ENCODE measurements around the gene SV2C.
"Not testable (repeated sequence)": the region's sequence is repeated elsewhere in the genome, so short reads cannot be mapped to it uniquely, and the experiment has no call there.

Gene SV2C

DNA sequence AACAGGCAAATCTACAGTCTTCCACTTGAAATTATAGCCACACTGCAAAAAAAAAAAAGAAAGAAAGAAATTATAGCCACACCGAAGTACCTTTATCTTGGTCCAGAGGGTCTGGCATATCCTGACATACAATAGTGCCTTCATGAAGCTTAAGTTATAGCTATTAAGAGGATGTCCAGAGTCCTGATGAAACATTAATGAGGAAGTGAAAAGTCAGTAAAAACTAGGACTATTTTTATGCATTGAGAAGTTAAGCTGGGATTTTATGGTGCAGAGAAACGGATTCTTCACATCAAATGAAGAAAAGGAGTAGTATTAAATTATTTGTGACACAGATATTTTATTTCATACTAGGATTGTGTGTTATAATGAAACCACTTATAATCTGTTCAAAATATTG, 123.9 kb downstream of the SV2C start:
- no peak for DNase-seq

DNA sequence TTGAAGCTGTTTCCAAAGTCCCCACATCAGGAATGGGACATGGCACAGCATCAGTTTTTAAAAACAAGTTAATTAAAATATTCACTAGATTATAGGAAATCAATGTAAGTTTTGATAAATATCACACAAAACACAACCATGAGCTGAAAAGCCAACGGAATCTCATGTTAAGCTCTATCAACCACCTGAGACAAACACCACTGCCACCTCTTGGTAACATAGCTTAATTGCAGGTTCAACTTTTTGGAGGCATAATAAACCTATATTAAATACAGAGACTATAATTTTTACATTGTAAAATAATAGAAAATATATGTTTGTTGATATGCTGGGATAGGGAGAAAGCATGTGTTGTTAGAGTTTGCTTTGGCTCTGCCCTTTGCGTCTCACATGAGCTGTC, 126.1 kb downstream of the SV2C start:
- DNase-seq = no peak

- no peak for DNase-seq
Measured at GRCh38 chr5:76210946-76211345, 127.8 kb downstream of the SV2C start.

GRCh38 chr5:76213858-76214257, 130.7 kb downstream of the SV2C start:
- no peak for DNase-seq

- no peak for DNase-seq
Measured at GRCh38 chr5:76216748-76217147, 133.6 kb downstream of the SV2C start.

- DNase-seq = no peak
Measured at GRCh38 chr5:76219636-76220035, 136.5 kb downstream of the SV2C start.

DNA sequence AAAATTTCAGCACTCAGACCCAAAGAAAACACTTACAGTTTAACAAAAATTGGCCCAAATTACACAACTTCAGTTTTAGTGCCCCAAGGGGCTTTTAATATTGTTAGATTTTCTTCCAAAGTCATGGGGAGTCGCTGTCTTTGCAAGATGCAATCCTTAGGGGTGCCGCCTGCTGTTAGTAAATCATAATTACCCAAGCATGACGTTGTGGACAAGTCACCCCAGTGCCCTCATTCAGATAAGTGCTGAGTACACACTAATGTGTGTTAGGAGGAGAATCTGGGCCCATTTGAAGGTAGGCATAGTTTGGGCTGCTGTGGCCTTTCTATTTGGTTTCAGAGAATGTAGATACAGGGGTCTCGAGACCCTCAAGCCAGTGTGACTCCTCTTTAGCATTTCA, 138.1 kb downstream of the SV2C start:
- DNase-seq = no peak

DNA sequence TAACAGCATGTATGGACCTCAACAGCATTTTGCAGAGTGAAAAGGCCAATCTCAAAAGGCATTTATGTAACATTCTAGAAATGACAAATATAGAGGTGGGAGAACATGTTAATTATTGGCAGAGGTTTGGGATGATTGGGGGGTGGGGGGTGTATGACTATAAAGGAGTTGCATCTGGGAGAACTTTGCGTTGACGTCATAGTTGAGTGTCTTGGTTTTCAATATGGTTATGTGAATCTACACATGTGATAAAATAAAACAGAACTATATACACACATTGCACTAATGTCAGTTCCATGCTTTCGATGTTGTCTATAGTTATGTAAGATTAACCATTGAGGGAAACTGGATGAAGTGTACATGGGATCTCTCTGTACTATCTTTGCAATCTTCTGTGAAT, 139.1 kb downstream of the SV2C start:
- DNase-seq = no peak

DNA sequence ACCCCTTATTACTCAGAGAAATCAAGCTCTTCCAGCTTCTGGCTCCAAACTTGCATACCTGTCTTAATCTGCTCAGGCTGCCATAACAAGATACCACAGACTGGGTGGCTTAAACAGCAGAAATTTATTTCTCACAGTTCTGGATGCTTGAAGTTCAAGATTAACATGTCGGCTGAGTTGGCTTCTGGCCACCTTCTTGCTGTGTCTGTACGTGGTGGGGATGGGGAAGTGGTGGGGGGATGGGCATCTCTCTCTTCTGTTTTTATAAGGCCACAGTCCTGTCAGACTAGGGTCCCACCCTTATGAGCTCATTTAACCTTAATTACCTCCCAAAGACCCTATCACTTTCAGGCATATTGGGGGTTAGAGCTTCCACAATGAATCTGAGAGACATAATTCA, 140.5 kb downstream of the SV2C start:
- DNase-seq = no peak

- DNase-seq = no peak
Measured at GRCh38 chr5:76224898-76225297, 141.7 kb downstream of the SV2C start.

- DNase-seq = no peak
Measured at GRCh38 chr5:76225336-76225735, 142.2 kb downstream of the SV2C start.

DNA sequence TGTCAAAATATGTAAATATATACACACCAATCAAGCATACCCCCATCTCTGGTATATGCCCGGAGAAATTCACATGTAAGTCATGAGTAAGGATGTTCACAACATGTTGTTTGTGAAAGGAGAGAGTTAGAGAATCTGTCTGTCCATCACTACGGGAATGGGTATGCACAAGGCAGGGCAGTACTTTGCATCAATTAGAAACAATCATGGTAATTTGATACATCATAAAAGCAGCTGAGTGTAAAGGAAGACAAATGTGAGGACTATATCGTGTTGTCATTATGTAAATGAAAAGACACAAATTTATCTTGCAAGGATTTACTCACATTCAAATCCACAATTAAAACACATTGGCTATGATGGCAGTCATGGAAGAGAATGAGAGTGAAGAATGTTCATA, 146.7 kb downstream of the SV2C start:
- no peak for DNase-seq

DNA sequence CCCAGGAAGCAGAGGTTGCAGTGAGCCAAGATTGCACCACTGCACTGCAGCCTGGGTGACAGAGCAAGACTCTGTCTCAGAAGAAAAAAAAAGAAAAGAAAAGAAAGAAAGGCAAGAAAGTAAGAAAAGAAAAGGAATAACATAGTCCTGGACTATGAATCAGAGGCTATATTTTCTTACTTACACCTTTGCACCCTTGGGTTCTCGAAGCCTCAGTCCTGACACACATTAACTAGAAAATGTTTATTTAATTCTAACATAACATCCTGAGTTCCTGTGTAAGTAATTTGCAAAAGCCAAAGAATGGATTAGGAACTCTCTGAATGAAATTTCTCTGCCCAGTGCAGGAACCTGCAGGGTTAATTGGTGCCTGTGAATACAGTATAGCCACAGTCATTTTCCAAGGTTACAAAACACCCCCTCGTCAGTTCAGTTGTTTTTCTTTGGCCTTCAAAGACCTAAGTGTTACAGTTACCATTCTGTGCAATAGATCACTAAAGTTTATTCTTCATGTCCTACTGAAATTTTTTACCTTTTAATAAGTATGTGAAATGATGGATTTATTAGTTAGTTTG, 147.6 kb downstream of the SV2C start:
- no peak for DNase-seq

DNA sequence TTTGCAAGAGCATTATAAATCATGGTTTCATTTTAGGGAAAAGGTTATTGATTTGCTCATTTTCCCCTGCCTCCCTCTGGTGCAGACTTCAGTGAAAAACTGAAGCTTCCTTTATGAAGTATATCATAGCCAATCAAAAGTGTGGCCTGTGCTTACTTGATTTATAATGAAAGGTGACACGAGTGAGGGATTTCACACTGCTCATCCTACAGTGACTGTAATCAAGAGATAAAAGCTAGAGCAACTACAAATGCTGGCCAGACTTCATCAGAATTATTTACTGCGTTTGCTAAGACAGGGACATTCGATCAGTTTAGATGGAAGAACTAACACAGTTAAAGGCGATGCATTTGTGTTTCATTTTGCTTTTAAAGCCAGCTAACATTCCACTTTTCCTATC, 151.5 kb downstream of the SV2C start:
- no peak for DNase-seq

- DNase-seq = no peak
Measured at GRCh38 chr5:76236684-76237083, 153.5 kb downstream of the SV2C start.

DNA sequence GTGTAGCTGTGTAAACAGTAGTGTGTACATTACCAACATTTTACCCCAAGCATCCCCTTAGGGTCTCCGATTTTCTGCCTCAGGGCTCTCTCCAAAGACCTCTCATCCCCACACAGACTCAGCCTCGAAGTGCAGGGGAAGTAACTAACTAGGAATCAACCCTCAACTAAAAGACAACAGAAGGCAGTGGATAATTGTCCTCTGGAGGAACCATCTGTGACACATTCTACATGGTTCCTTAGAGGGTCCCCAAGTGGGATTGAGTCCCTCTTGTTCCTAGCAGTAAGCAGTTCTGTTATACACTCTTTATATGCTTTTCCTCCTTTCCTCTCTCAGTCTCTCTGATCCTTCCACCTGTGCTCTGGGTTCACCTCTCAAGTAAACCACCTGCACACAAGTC, 157.2 kb downstream of the SV2C start:
- no peak for DNase-seq

GRCh38 chr5:76242155-76242554, 159.0 kb downstream of the SV2C start:
- DNase-seq = not testable (repeated sequence)

DNA sequence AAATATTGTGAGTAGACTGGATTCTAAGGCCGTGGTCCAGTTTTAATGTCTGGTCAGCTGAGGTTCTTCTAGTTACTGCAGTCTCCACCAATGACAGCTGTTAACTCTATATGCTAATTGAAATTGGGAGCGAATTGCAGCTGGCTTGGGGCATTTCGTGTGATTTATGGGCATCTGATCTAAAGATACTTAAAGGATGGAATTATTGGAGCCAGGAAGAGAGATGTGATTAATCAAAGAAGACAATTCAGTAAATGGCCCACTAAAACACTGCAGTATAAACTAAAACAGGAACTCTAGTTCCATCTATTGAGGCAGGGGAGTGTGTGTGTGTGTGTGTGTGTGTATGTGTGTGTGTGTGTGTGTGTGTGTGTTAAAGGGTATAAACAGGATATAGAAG, 162.4 kb downstream of the SV2C start:
- DNase-seq = no peak

DNA sequence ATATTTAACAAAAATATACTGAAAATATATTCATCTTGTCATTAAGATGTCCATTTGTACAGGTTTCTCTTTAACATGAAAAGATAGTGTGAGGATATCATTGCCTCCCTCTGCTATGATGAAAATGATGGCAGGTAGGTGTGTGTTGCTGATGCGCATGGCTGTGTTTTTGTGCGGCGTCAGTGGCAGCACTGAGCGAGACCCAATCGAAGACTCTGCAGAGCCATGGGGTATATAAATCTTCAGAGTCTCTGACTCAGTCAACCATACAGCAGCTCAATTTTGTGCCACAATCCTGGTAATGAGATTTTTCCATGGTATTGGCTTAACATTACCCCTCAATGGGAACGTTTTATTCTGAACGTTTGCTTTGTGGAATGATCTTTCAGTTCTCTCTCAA, 166.4 kb downstream of the SV2C start:
- no peak for DNase-seq

GRCh38 chr5:76250463-76250862, 167.3 kb downstream of the SV2C start:
- no peak for DNase-seq

DNA sequence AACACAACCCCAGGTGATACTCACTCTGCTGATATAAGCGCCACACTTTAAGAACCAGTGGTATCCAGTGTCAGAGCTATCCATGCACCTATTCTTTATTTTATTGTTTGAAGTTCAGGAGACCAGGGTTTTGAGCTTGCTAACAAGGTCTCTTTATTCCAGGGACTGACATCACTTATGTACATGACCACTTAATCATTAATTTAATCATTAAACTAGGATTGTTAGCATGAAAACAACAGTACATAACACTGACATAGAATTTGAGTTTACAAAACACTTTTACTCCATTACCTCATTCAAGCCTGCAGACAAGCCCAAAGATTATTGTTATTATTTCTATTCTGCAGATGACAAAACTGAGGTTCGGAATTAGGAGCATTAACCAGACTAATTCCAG, 168.5 kb downstream of the SV2C start:
- DNase-seq = no peak

DNA sequence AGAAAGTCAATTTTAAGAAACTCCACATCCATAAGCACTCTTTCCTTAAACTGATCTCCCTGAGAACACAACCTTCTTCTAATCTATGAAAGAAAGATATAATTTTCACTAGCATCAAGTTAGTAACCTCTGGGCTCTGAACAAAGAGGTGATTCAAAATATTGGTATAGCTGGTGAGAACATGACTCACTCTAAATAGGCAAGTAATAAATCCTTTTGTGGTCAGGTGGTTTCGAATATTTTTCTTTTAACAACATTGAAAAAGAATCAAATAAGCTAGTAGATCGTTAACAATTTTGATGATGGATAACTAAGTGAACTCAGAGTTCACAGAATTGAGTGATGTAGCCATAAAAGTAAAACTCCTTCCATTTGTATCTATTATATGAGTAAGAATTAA, 169.3 kb downstream of the SV2C start:
- no peak for DNase-seq

DNA sequence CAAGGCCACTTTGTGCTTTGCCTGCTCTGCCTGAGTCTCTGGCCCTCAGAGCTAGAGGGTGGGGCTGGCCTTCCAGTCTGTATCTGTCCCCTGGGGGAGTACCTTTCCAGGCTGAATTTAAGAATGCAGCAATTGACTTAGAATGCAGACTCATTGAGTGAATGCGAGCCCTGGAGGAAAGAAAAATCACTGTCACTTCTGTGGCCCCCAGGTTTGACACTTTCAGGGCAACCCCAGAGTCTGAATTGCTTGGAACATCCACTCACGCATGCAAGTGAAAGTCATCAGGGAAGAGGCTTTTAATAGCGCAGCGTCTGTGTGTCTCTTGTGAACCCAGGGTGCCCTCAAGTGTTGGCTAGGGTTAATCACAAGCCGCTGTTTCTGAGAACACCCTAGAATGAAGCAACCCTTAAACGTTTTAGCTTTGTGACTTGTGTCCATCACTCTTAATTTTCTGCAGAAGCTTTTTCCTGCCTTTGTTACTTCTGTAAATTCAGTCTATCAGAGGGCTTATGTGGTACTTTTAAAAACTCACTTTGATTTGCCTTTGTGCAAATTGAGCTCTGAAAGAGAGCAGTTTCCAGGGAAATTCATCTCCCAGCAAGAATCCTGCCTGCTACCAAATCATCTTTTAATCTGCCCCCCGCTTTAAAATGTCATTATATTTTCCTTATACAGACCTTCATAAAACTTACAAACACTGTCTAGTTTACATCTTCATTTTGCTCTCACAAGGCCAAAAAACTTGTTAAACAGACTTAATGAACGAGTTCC, 173.1 kb downstream of the SV2C start:
- peak; percentile 31 for DNase-seq

DNA sequence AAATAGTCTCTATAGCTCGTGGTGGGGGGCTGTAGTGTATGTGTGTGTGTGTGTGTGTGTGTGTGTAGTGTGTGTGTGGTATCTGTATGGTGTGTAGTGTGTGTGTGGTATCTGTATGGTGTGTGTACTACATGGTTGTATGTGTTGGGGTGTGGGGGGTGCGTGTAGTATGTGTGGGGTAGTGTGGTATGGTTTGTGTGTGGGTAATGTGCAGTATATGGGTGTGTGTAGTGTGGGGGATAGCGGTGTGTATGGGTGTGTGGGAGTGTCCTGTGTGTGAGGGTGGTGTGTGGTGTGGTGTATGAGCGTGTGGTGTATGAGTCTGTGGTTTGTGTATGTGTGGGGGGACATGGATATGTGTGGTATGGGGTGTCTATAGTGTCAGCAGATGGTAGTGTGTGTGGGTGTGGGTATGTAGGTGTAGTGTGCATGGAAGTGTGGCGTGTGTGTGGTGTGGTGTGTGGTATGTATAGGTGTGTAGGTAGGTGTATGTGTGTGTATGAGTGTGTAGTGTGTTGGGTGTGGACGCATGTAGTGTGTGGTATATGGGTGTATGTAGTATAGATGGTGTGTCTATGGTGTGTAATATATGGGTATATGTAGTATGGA, 174.1 kb downstream of the SV2C start:
- DNase-seq = no peak

DNA sequence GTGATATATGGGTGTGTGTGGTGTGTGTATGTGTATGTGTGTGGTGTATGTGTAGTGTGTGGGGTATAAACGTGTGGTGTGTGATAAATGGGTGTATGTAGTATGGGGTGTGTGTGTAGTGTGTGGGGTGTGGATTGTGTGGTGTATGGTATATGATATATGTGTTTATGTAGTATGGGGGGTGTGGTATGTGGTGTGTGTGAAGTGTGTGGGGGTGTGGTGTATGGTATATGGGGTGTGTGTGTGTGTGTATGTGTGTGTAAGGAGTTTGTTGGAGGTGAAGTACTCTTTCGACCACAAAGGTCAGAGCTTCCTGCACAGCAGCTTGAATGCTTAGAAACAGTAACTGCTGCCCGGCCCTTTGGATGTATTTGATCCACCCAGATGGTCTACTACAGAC, 174.7 kb downstream of the SV2C start:
- no peak for DNase-seq

All from DMS153 (cell line).